Measurements from ENCODE around the gene SPDYE17.
"Not testable (repeated sequence)": the region's sequence is repeated elsewhere in the genome, so short reads cannot be mapped to it uniquely, and the experiment has no call there.

The SPDYE17 gene

DNA sequence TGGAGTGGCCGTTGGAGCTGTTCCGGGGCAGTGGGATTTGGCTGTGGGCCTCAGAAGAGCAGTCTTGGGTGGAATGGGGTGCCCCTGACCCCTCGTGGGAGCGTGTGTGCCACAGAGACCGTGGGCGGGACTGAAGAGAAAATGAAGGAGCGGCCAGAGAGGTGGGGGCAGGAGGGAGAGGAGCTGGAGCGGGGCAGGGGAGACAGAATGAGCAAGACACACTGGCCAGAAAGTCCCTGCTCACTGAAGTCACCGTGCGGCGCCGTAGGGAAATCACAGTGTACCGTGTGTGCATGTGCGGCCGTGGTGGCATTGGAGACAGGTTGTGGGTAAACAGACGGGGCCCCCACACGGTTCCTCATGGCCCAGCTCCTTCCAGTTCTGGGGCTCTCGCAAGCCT lies 40.0 kb downstream of the SPDYE17 start:
- H3K4me1 ChIP-seq (ENCODE audit: insufficient read depth, low read length, severe bottlenecking); H3K4me2 ChIP-seq (ENCODE audit: low read length); H4K20me1 ChIP-seq (ENCODE audit: insufficient read depth, low read length); H3K4me3 ChIP-seq (ENCODE audit: low read depth, low read length, poor library complexity, severe bottlenecking); H3K79me2 ChIP-seq (ENCODE audit: insufficient read depth, low read length); H3K9me3 ChIP-seq (ENCODE audit: low read length); H3K27ac ChIP-seq (ENCODE audit: low read depth, low read length, poor library complexity, severe bottlenecking); H3F3A ChIP-seq (ENCODE audit: insufficient read depth, low read length); H3K9ac ChIP-seq (ENCODE audit: low read length); H3K36me3 ChIP-seq (ENCODE audit: insufficient read depth, low read length); H3K27me3 ChIP-seq (ENCODE audit: insufficient read depth, low read length); H2AFZ ChIP-seq (ENCODE audit: low read length); H3K9me2 ChIP-seq (ENCODE audit: low read depth, low read length): not testable (repeated sequence)

DNA sequence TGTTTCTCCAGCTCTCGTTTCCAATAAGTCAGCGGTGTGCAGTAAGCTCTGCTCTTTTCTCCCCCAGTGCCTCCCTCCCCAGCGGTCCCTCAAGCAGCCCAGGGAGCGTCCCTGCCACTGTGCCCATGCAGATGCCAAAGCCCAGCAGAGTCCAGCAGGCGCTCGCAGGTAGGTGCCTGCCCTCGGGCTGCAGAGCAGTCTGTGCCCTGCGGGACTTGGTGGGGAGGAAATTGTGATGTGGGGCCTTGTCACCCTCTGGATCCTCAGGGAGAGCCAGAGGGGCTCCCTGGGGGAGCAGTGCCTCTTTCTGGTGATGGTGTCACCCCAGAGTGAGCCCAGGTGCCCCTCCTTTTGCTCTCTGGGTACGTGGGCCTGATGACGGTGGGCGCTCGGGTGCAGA lies 42.0 kb downstream of the SPDYE17 start:
- H3K27ac ChIP-seq (ENCODE audit: low read depth, low read length, poor library complexity, severe bottlenecking); H3F3A ChIP-seq (ENCODE audit: insufficient read depth, low read length); H3K9me3 ChIP-seq (ENCODE audit: low read length); H2AFZ ChIP-seq (ENCODE audit: low read length); H3K9me2 ChIP-seq (ENCODE audit: low read depth, low read length); H4K20me1 ChIP-seq (ENCODE audit: insufficient read depth, low read length); H3K79me2 ChIP-seq (ENCODE audit: insufficient read depth, low read length); H3K4me2 ChIP-seq (ENCODE audit: low read length); H3K9ac ChIP-seq (ENCODE audit: low read length); H3K27me3 ChIP-seq (ENCODE audit: insufficient read depth, low read length); H3K4me3 ChIP-seq (ENCODE audit: low read depth, low read length, poor library complexity, severe bottlenecking); H3K4me1 ChIP-seq (ENCODE audit: insufficient read depth, low read length, severe bottlenecking); H3K36me3 ChIP-seq (ENCODE audit: insufficient read depth, low read length): not testable (repeated sequence)

DNA sequence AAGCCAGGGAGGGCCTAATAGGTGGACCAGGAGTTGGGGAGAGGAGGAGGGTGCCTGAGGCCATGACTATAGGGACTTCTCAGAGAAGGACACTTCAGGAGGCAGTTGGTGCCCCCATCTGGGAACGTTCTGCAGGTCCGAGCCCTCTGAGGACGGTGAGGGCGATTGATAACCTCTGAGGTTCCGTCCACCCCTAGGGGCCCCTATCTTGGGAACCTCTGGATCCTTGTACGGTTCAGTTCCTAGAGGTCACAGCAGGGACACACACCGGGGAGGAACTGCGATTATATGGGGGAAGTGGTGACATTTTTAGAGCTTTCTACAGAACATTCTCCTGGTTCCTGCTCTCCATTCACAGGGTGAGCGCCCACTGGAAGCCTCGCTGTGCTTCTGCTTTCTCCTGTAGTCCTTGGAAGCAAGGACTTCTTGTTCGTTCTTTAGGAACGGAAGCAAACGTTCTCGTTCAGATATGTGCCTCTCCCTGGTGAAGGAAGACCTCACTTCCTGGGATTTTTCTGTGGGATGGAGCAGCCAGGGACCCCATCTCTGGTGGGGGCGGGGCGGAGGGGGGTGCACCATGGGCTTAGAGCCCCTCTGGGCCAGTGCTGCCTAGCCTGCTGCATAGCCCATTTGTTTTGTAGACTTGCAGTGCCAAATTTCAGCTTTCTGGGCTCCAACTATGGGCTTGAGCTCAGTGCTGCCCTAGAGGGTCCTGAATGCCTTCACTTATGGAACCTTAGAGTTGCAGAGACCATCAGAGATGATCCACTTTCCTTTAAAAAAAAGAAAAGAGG lies 46.0 kb downstream of the SPDYE17 start:
- H3K79me2 ChIP-seq (ENCODE audit: insufficient read depth, low read length); H3K9me3 ChIP-seq (ENCODE audit: low read length); H3F3A ChIP-seq (ENCODE audit: insufficient read depth, low read length); H2AFZ ChIP-seq (ENCODE audit: low read length); H4K20me1 ChIP-seq (ENCODE audit: insufficient read depth, low read length); H3K27ac ChIP-seq (ENCODE audit: low read depth, low read length, poor library complexity, severe bottlenecking); H3K4me1 ChIP-seq (ENCODE audit: insufficient read depth, low read length, severe bottlenecking); H3K9me2 ChIP-seq (ENCODE audit: low read depth, low read length); H3K4me2 ChIP-seq (ENCODE audit: low read length); H3K36me3 ChIP-seq (ENCODE audit: insufficient read depth, low read length); H3K9ac ChIP-seq (ENCODE audit: low read length); H3K4me3 ChIP-seq (ENCODE audit: low read depth, low read length, poor library complexity, severe bottlenecking); H3K27me3 ChIP-seq (ENCODE audit: insufficient read depth, low read length): not testable (repeated sequence)

DNA sequence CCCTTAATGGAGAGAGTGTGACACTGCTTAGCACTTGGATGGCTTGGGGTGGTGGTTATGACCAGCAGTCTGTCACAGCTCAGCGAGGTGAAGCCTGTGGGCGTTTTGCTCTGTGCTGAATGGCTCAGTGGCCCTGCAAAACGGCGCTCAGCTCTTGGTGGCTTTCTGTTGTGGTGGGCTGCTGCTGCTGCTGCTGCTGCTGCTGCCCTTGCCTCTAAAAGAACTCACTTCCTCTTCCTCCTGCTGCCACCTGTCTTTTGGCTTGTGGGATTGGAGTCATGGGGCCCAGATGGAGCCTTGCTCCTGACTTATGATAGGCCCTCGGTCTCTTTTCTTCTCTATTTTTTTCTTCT lies 47.4 kb downstream of the SPDYE17 start:
- not testable (repeated sequence) for H3K9ac ChIP-seq (ENCODE audit: low read length); H4K20me1 ChIP-seq (ENCODE audit: insufficient read depth, low read length); H3K4me1 ChIP-seq (ENCODE audit: insufficient read depth, low read length, severe bottlenecking); H3K9me2 ChIP-seq (ENCODE audit: low read depth, low read length); H3K27ac ChIP-seq (ENCODE audit: low read depth, low read length, poor library complexity, severe bottlenecking); H3K27me3 ChIP-seq (ENCODE audit: insufficient read depth, low read length); H3F3A ChIP-seq (ENCODE audit: insufficient read depth, low read length); H3K4me3 ChIP-seq (ENCODE audit: low read depth, low read length, poor library complexity, severe bottlenecking); H3K79me2 ChIP-seq (ENCODE audit: insufficient read depth, low read length); H3K9me3 ChIP-seq (ENCODE audit: low read length); H2AFZ ChIP-seq (ENCODE audit: low read length); H3K4me2 ChIP-seq (ENCODE audit: low read length)
- peaks cover 10% of the 10 kb centered on the region for H3K36me3 ChIP-seq (ENCODE audit: insufficient read depth, low read length)

DNA sequence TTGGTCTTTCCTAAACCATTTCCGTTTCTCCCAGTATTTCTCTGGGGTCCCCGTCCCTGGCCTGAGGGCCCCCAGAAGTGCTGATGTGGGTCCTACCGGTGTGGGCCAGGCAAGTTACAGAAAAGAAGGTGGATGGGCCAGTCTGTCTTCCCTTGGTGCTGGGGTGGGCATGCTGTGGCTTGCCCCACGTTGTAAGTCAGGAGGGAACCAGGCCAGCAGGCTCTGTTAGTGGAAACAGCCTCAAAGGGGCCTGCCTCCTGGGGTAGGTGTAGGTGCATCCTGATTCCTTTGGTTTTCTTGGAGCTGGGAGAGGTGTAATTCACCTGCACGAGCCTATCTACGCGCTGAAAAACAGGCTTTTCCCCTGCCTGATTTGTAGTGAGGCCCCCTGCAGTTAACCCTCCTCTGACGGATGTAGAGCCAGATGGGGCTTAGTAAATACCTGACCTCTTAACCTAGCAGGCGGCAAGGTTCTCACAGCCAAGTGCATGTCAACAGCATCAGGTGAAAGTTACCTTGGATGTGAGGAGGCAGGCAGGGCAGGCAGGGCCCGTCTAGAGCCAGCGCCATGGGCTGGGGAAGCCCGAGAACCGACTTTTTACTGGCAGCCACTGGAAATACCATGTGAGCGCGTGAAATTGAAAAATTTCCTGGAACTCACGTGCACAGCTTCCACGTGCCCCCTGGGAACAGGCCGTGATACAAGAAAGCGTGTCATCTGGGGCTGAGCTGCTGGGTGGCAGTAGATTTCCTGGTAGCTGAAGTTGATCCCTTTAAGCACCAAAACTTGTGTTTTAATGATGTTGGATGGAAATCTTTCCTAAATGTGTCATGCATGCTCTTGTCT lies 48.0 kb downstream of the SPDYE17 start:
- not testable (repeated sequence) for H3K27me3 ChIP-seq (ENCODE audit: insufficient read depth, low read length); H3F3A ChIP-seq (ENCODE audit: insufficient read depth, low read length); H3K4me2 ChIP-seq (ENCODE audit: low read length); H2AFZ ChIP-seq (ENCODE audit: low read length); H3K79me2 ChIP-seq (ENCODE audit: insufficient read depth, low read length); H3K27ac ChIP-seq (ENCODE audit: low read depth, low read length, poor library complexity, severe bottlenecking); H3K9me2 ChIP-seq (ENCODE audit: low read depth, low read length); H3K9me3 ChIP-seq (ENCODE audit: low read length); H3K4me3 ChIP-seq (ENCODE audit: low read depth, low read length, poor library complexity, severe bottlenecking); H4K20me1 ChIP-seq (ENCODE audit: insufficient read depth, low read length); H3K9ac ChIP-seq (ENCODE audit: low read length); H3K4me1 ChIP-seq (ENCODE audit: insufficient read depth, low read length, severe bottlenecking)
- H3K36me3 ChIP-seq (ENCODE audit: insufficient read depth, low read length): peaks cover 10% of the 10 kb centered on the region

DNA sequence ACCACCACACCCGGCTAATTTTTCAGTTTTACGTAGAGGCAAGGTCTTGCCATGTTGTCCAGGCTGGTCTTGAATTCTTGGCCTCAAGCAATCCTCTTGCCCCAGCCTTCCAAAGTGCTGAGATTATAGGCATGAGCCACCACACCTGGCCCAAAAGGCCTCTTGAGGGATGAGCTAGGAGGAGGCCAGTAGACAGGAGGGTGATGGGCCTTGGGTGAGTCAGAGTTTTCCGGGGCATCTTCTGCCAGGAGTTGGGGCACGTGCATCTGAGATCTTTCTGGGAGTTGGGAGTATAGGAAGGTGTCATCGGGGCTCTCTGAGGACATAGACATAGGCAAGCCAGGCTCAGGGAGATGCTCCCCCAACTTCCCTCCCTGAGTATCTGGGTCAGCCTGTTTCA lies 48.8 kb downstream of the SPDYE17 start:
- not testable (repeated sequence) for H4K20me1 ChIP-seq (ENCODE audit: insufficient read depth, low read length); H3K4me2 ChIP-seq (ENCODE audit: low read length); H3F3A ChIP-seq (ENCODE audit: insufficient read depth, low read length); H3K79me2 ChIP-seq (ENCODE audit: insufficient read depth, low read length); H3K4me1 ChIP-seq (ENCODE audit: insufficient read depth, low read length, severe bottlenecking); H2AFZ ChIP-seq (ENCODE audit: low read length); H3K9ac ChIP-seq (ENCODE audit: low read length); H3K9me2 ChIP-seq (ENCODE audit: low read depth, low read length); H3K27me3 ChIP-seq (ENCODE audit: insufficient read depth, low read length); H3K9me3 ChIP-seq (ENCODE audit: low read length); H3K4me3 ChIP-seq (ENCODE audit: low read depth, low read length, poor library complexity, severe bottlenecking); H3K27ac ChIP-seq (ENCODE audit: low read depth, low read length, poor library complexity, severe bottlenecking)
- H3K36me3 ChIP-seq (ENCODE audit: insufficient read depth, low read length): peaks cover 10% of the 10 kb centered on the region

DNA sequence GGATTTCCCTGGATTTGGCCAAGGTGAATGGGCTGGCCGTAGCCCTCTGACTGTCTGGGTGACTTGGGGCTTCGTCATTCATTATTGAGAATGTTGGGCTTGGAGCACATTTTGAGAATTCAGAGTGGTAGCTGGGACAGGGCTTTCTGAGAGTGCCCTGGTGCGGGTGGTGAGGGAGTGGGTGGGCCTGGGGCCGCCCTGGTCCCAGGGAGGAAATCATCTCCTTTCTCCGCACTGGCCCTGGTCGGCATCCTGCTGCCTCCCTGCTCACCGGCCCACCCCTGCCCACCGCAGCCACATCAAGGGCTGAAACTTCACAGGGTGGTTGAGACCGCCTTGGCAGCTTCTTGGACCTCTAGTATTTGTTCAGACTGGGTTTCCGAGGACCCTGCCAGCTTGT lies 49.7 kb downstream of the SPDYE17 start:
- H3K9ac ChIP-seq (ENCODE audit: low read length); H3F3A ChIP-seq (ENCODE audit: insufficient read depth, low read length); H4K20me1 ChIP-seq (ENCODE audit: insufficient read depth, low read length); H3K27ac ChIP-seq (ENCODE audit: low read depth, low read length, poor library complexity, severe bottlenecking); H3K79me2 ChIP-seq (ENCODE audit: insufficient read depth, low read length); H3K4me1 ChIP-seq (ENCODE audit: insufficient read depth, low read length, severe bottlenecking); H2AFZ ChIP-seq (ENCODE audit: low read length); H3K9me3 ChIP-seq (ENCODE audit: low read length); H3K9me2 ChIP-seq (ENCODE audit: low read depth, low read length); H3K27me3 ChIP-seq (ENCODE audit: insufficient read depth, low read length); H3K4me3 ChIP-seq (ENCODE audit: low read depth, low read length, poor library complexity, severe bottlenecking); H3K4me2 ChIP-seq (ENCODE audit: low read length): not testable (repeated sequence)
- peaks cover 10% of the 10 kb centered on the region for H3K36me3 ChIP-seq (ENCODE audit: insufficient read depth, low read length)

Data from OCI-LY1 (cell line).